Measurements from ENCODE around the gene ADIPOQ.
"Not testable (repeated sequence)": the region's sequence is repeated elsewhere in the genome, so short reads cannot be mapped to it uniquely, and the experiment has no call there.

The ADIPOQ gene

GRCh38 chr3:186818956-186819355, 23.6 kb upstream of the ADIPOQ start:
- no peak overlapping the region for H2BK12ac ChIP-seq (ENCODE audit: low read length)
- no peak overlapping the region for H2BK120ac ChIP-seq (ENCODE audit: insufficient read depth, low read length, poor library complexity)
- H3K9me3 ChIP-seq (ENCODE audit: insufficient read depth, low read depth, low read length) = no peaks in the 10 kb centered on the region
- no peak overlapping the region for H3K14ac ChIP-seq (ENCODE audit: low read length)
- H3K4me2 ChIP-seq (ENCODE audit: low read length) = no peak overlapping the region
- H3K18ac ChIP-seq (ENCODE audit: low read length) = no peak overlapping the region
- peaks cover 0 to 2% of the 10 kb centered on the region in 2 experiments for H3K4me1 ChIP-seq (ENCODE audit: control insufficient read depth in 1 of 2, insufficient read depth in 2 of 2, low read length in 2 of 2)
- no peak overlapping the region for H4K12ac ChIP-seq (ENCODE audit: low read depth, low read length)
- no peak overlapping the region for H2AFZ ChIP-seq (ENCODE audit: insufficient read depth, low read length, poor library complexity)
- H2BK5ac ChIP-seq (ENCODE audit: low read depth, low read length, poor library complexity) = no peak overlapping the region
- no peaks in the 10 kb centered on the region for H3K79me2 ChIP-seq (ENCODE audit: control insufficient read depth, insufficient read depth, low read length, poor library complexity)
- DNase-seq = no peak
- H3K4me3 ChIP-seq (ENCODE audit: low read depth, low read length) = no peak overlapping the region
- H3K36me3 ChIP-seq (ENCODE audit: control insufficient read depth in 1 of 2, insufficient read depth in 2 of 2, low read length in 2 of 2) = no peaks in the 10 kb centered on the region
- no peak overlapping the region for H2AK5ac ChIP-seq (ENCODE audit: low read length)
- H3K79me1 ChIP-seq (ENCODE audit: low read length) = no peaks in the 10 kb centered on the region
- H3K4ac ChIP-seq (ENCODE audit: low read depth, low read length) = no peak overlapping the region
- WGBS (ENCODE audit: extremely low coverage, insufficient coverage, insufficient read length) = no CpG with 5 or more reads among the region's 1 CpG
- H3K23ac ChIP-seq (ENCODE audit: low read length) = no peak overlapping the region
- no peaks in the 10 kb centered on the region for H3K27me3 ChIP-seq (ENCODE audit: insufficient read depth, low read length)
- H3K9ac ChIP-seq (ENCODE audit: low read length) = no peak overlapping the region
- H3K27ac ChIP-seq (ENCODE audit: low read depth, low read length) = no peak overlapping the region
- no peak overlapping the region for H4K8ac ChIP-seq (ENCODE audit: low read depth, low read length)
- no peak overlapping the region for H4K91ac ChIP-seq (ENCODE audit: low read depth, low read length)

- no peaks in the 10 kb centered on the region for H3K79me1 ChIP-seq (ENCODE audit: low read length)
- no peaks in the 10 kb centered on the region for H3K79me2 ChIP-seq (ENCODE audit: control insufficient read depth, insufficient read depth, low read length, poor library complexity)
- H3K18ac ChIP-seq (ENCODE audit: low read length) = no peak overlapping the region
- H3K36me3 ChIP-seq (ENCODE audit: control insufficient read depth in 1 of 2, insufficient read depth in 2 of 2, low read length in 2 of 2) = no peaks in the 10 kb centered on the region
- H2AK5ac ChIP-seq (ENCODE audit: low read length) = no peak overlapping the region
- no peak overlapping the region for H4K91ac ChIP-seq (ENCODE audit: low read depth, low read length)
- H3K27me3 ChIP-seq (ENCODE audit: insufficient read depth, low read length) = peaks cover 23% of the 10 kb centered on the region
- H2BK5ac ChIP-seq (ENCODE audit: low read depth, low read length, poor library complexity) = no peak overlapping the region
- no peak overlapping the region for H3K23ac ChIP-seq (ENCODE audit: low read length)
- no peak overlapping the region for H3K4me2 ChIP-seq (ENCODE audit: low read length)
- no peak overlapping the region for H3K27ac ChIP-seq (ENCODE audit: low read depth, low read length)
- no peak overlapping the region for H2BK120ac ChIP-seq (ENCODE audit: insufficient read depth, low read length, poor library complexity)
- no peak overlapping the region for H4K8ac ChIP-seq (ENCODE audit: low read depth, low read length)
- H4K12ac ChIP-seq (ENCODE audit: low read depth, low read length) = no peak overlapping the region
- peaks cover 2% of the 10 kb centered on the region for H3K9me3 ChIP-seq (ENCODE audit: insufficient read depth, low read depth, low read length)
- no peak overlapping the region for H3K9ac ChIP-seq (ENCODE audit: low read length)
- no peak overlapping the region for H2AFZ ChIP-seq (ENCODE audit: insufficient read depth, low read length, poor library complexity)
- H3K4me1 ChIP-seq (ENCODE audit: control insufficient read depth in 1 of 2, insufficient read depth in 2 of 2, low read length in 2 of 2) = peaks cover 2 to 4% of the 10 kb centered on the region in 2 experiments
- WGBS (ENCODE audit: extremely low coverage, insufficient coverage, insufficient read length) = no CpG with 5 or more reads among the region's 11 CpGs
- no peak overlapping the region for H3K4ac ChIP-seq (ENCODE audit: low read depth, low read length)
- peak; percentile 63 to 87 for DNase-seq
- H3K4me3 ChIP-seq (ENCODE audit: low read depth, low read length) = no peak overlapping the region
- H3K14ac ChIP-seq (ENCODE audit: low read length) = no peak overlapping the region
- no peak overlapping the region for H2BK12ac ChIP-seq (ENCODE audit: low read length)
Observed at GRCh38 chr3:186821429-186822387, 20.8 kb upstream of the ADIPOQ start.

GRCh38 chr3:186822388-186822759, 20.1 kb upstream of the ADIPOQ start:
- not testable (repeated sequence) for H2AK5ac ChIP-seq (ENCODE audit: low read length); H3K79me2 ChIP-seq (ENCODE audit: control insufficient read depth, insufficient read depth, low read length, poor library complexity); H3K4me3 ChIP-seq (ENCODE audit: low read depth, low read length); H3K14ac ChIP-seq (ENCODE audit: low read length); H3K79me1 ChIP-seq (ENCODE audit: low read length); H2BK12ac ChIP-seq (ENCODE audit: low read length); H2BK5ac ChIP-seq (ENCODE audit: low read depth, low read length, poor library complexity); H4K91ac ChIP-seq (ENCODE audit: low read depth, low read length); H3K4me2 ChIP-seq (ENCODE audit: low read length); H3K23ac ChIP-seq (ENCODE audit: low read length); H3K4ac ChIP-seq (ENCODE audit: low read depth, low read length); H3K9me3 ChIP-seq (ENCODE audit: insufficient read depth, low read depth, low read length); H3K27ac ChIP-seq (ENCODE audit: low read depth, low read length); H3K36me3 ChIP-seq (ENCODE audit: control insufficient read depth in 1 of 2, insufficient read depth in 2 of 2, low read length in 2 of 2); H4K8ac ChIP-seq (ENCODE audit: low read depth, low read length); H2AFZ ChIP-seq (ENCODE audit: insufficient read depth, low read length, poor library complexity); H3K18ac ChIP-seq (ENCODE audit: low read length); H3K9ac ChIP-seq (ENCODE audit: low read length); H4K12ac ChIP-seq (ENCODE audit: low read depth, low read length); H3K4me1 ChIP-seq (ENCODE audit: control insufficient read depth in 1 of 2, insufficient read depth in 2 of 2, low read length in 2 of 2); H2BK120ac ChIP-seq (ENCODE audit: insufficient read depth, low read length, poor library complexity)
- H3K27me3 ChIP-seq (ENCODE audit: insufficient read depth, low read length) = peaks cover 23% of the 10 kb centered on the region
- WGBS (ENCODE audit: extremely low coverage, insufficient coverage, insufficient read length) = no CpG with 5 or more reads among the region's 1 CpG
- DNase-seq = peak in 1 of 2 donors; percentile 66

- H4K91ac ChIP-seq (ENCODE audit: low read depth, low read length) = no peak overlapping the region
- H3K14ac ChIP-seq (ENCODE audit: low read length) = no peak overlapping the region
- H3K4ac ChIP-seq (ENCODE audit: low read depth, low read length) = no peak overlapping the region
- no peak overlapping the region for H3K4me2 ChIP-seq (ENCODE audit: low read length)
- H2BK120ac ChIP-seq (ENCODE audit: insufficient read depth, low read length, poor library complexity) = no peak overlapping the region
- H3K27me3 ChIP-seq (ENCODE audit: insufficient read depth, low read length) = peaks cover 23% of the 10 kb centered on the region
- no peak overlapping the region for H3K23ac ChIP-seq (ENCODE audit: low read length)
- H3K9me3 ChIP-seq (ENCODE audit: insufficient read depth, low read depth, low read length) = peaks cover 2% of the 10 kb centered on the region
- H3K4me1 ChIP-seq (ENCODE audit: control insufficient read depth in 1 of 2, insufficient read depth in 2 of 2, low read length in 2 of 2) = peaks cover 3 to 4% of the 10 kb centered on the region in 2 experiments
- DNase-seq = no peak
- H3K36me3 ChIP-seq (ENCODE audit: control insufficient read depth in 1 of 2, insufficient read depth in 2 of 2, low read length in 2 of 2) = no peaks in the 10 kb centered on the region
- H2AFZ ChIP-seq (ENCODE audit: insufficient read depth, low read length, poor library complexity) = no peak overlapping the region
- H3K79me2 ChIP-seq (ENCODE audit: control insufficient read depth, insufficient read depth, low read length, poor library complexity) = peaks cover 4% of the 10 kb centered on the region
- H3K79me1 ChIP-seq (ENCODE audit: low read length) = peaks cover 3% of the 10 kb centered on the region
- no peak overlapping the region for H4K8ac ChIP-seq (ENCODE audit: low read depth, low read length)
- H3K4me3 ChIP-seq (ENCODE audit: low read depth, low read length) = no peak overlapping the region
- H3K18ac ChIP-seq (ENCODE audit: low read length) = no peak overlapping the region
- no peak overlapping the region for H2BK5ac ChIP-seq (ENCODE audit: low read depth, low read length, poor library complexity)
- H2BK12ac ChIP-seq (ENCODE audit: low read length) = no peak overlapping the region
- no CpG with 5 or more reads among the region's 2 CpGs for WGBS (ENCODE audit: extremely low coverage, insufficient coverage, insufficient read length)
- no peak overlapping the region for H3K27ac ChIP-seq (ENCODE audit: low read depth, low read length)
- no peak overlapping the region for H2AK5ac ChIP-seq (ENCODE audit: low read length)
- H3K9ac ChIP-seq (ENCODE audit: low read length) = no peak overlapping the region
- no peak overlapping the region for H4K12ac ChIP-seq (ENCODE audit: low read depth, low read length)
Observed at GRCh38 chr3:186823386-186823785, 19.1 kb upstream of the ADIPOQ start.
